Natural killer cell (primary cell): ENCODE data around the gene MGMT. TPM values are rescaled to one million over a fixed set of nuclear protein-coding genes. Genes with fewer than 3 reads are reported as not detected.
A peak's percentile ranks its signal among the peaks of the same experiment; 100 is the strongest.

Source experiments
- ATAC-seq, 3 donors: fragments of 150-1000 bp in 2 of 3; fragments of 200-7000 bp in 1 of 3; cut with Tn5 transposase; 1 replicate in 1 of 3; 2 replicates in 2 of 3; pipeline ENCODE4 v1.10.0; 2021; ENCODE audit warnings: mild to moderate bottlenecking in 2 of 3, moderate library complexity in 2 of 3
- DNase-seq, 2 donors: peaks; one replicate each; pipeline versions ENCODE4 v3.0.0 to v3.0.0-alpha.2; 2013 to 2021; ENCODE audit warnings: mixed read lengths in 1 of 2
- H3K27ac ChIP-seq: one replicate; pipeline ENCODE4 v1.5.1; 2013; ENCODE audit warnings: mild to moderate bottlenecking, low read length
- H3K27me3 ChIP-seq: one replicate; pipeline ENCODE4 v1.6.1; 2013; ENCODE audit warnings: low read length; ENCODE audit not compliant: control insufficient read depth, insufficient read depth
- H3K36me3 ChIP-seq: one replicate; pipeline ENCODE4 v1.6.1; 2013; ENCODE audit warnings: low read length; ENCODE audit not compliant: control insufficient read depth, insufficient read depth
- H3K4me1 ChIP-seq: one replicate; pipeline ENCODE4 v1.6.1; 2013; ENCODE audit warnings: low read length; ENCODE audit not compliant: control insufficient read depth, insufficient read depth
- H3K4me3 ChIP-seq: one replicate; pipeline ENCODE4 v1.5.1; 2013; ENCODE audit warnings: low read length
- H3K9me3 ChIP-seq: one replicate; pipeline ENCODE4 v1.6.1; 2013; ENCODE audit warnings: low read length; ENCODE audit not compliant: control insufficient read depth, insufficient read depth
- H3K27ac Mint-ChIP-seq, 2 donors: one replicate each; pipeline ENCODE4 v1.8.0; 2022; ENCODE audit warnings: mild to moderate bottlenecking in 2 of 2, mixed read lengths in 2 of 2, moderate library complexity in 1 of 2
- H3K27me3 Mint-ChIP-seq, 2 donors: one replicate each; pipeline ENCODE4 v1.8.0; 2022; ENCODE audit warnings: low read depth in 2 of 2, mixed read lengths in 2 of 2
- H3K36me3 Mint-ChIP-seq: one replicate; pipeline ENCODE4 v1.8.0; 2022; ENCODE audit warnings: mixed read lengths
- H3K4me1 Mint-ChIP-seq, 2 donors: one replicate each; pipeline ENCODE4 v1.8.0; 2022; ENCODE audit warnings: mixed read lengths in 2 of 2
- H3K4me3 Mint-ChIP-seq: one replicate; pipeline ENCODE4 v1.8.0; 2022; ENCODE audit warnings: mild to moderate bottlenecking, moderate library complexity, mixed read lengths
- H3K9me3 Mint-ChIP-seq, 2 donors: one replicate each; pipeline ENCODE4 v1.8.0; 2022; ENCODE audit warnings: mixed read lengths in 2 of 2
- CTCF ChIP-seq: fragments of 200-600 bp; IDR thresholded peaks from one replicate; pipeline ENCODE4 v1.8.0; 2022; ENCODE audit warnings: antibody characterized with exemption
- WGBS: methylation state at CpG from one replicate; pipeline ENCODE4 v1.1.7; 2013; ENCODE audit warnings: missing lambda C conversion rate; ENCODE audit not compliant: insufficient coverage; 5-methylcytosine and 5-hydroxymethylcytosine counted together
- intact Hi-C: fragments of 100-400 bp; cut with micrococcal nuclease; formaldehyde crosslinking; loops from one replicate; pipeline ENCODE4 v1.14.2; 2022
- total RNA-seq, 4 donors: library from RNA; stranded (reverse); fragments of 120-200 nt in 1 of 4; gene quantifications; one replicate each; pipeline versions ENCODE4 v1.2.3 to v1.2.4, GENCODE V29; 2013 to 2022

The MGMT gene
- total RNA-seq, 3 donors from 2014 or later (not counting 1 experiment from before 2014, with no cell fraction given): 16.5 to 19.7 (median 18.8) TPM

GRCh38 chr10:129653861-129654260, 186.8 kb downstream of the MGMT start:
- no peak for TF ChIP-seq CTCF
- Histone ChIP-seq H3K9me3 (no peaks in the 10 kb centered on the region), H3K4me1 (peaks cover 5% of the 10 kb centered on the region), H3K27me3 (no peaks in the 10 kb centered on the region), H3K27ac (no peak overlapping the region), H3K36me3 (no peaks in the 10 kb centered on the region), H3K4me3 (no peak overlapping the region)
- no peaks in the 10 kb centered on the region for H3K9me3 Mint-ChIP-seq
- H3K27me3 Mint-ChIP-seq: no peaks in the 10 kb centered on the region
- 94% methylated on average over 11 of the region's 11 CpGs for WGBS
- intact Hi-C loops: loop anchor here (5.0 kb wide), 1 partner anchor 42 kb away; no protein-coding TSS in a partner anchor
- peaks cover 5 to 13% of the 10 kb centered on the region in 2 donors for H3K4me1 Mint-ChIP-seq
- H3K27ac Mint-ChIP-seq: no peak overlapping the region
- DNase-seq: no peak
- no peaks in the 10 kb centered on the region for H3K36me3 Mint-ChIP-seq
- ATAC-seq: no peak
- H3K4me3 Mint-ChIP-seq: no peak overlapping the region

GRCh38 chr10:129654461-129654860, 187.4 kb downstream of the MGMT start:
- Histone ChIP-seq H3K27ac (no peak overlapping the region), H3K4me1 (peaks cover 5% of the 10 kb centered on the region), H3K36me3 (no peaks in the 10 kb centered on the region), H3K4me3 (no peak overlapping the region), H3K27me3 (no peaks in the 10 kb centered on the region), H3K9me3 (no peaks in the 10 kb centered on the region)
- H3K27ac Mint-ChIP-seq: no peak overlapping the region
- DNase-seq (no peak), ATAC-seq (no peak)
- 98% methylated on average over 4 of the region's 7 CpGs for WGBS
- no peaks in the 10 kb centered on the region for H3K9me3 Mint-ChIP-seq
- no peaks in the 10 kb centered on the region for H3K36me3 Mint-ChIP-seq
- TF ChIP-seq CTCF: no peak
- intact Hi-C loops: loop anchor here (5.0 kb wide), 1 partner anchor 42 kb away; no protein-coding TSS in a partner anchor
- H3K4me1 Mint-ChIP-seq: peaks cover 5 to 13% of the 10 kb centered on the region in 2 donors
- H3K4me3 Mint-ChIP-seq: no peak overlapping the region
- H3K27me3 Mint-ChIP-seq: no peaks in the 10 kb centered on the region

- H3K27me3 Mint-ChIP-seq: no peaks in the 10 kb centered on the region
- no peaks in the 10 kb centered on the region for H3K9me3 Mint-ChIP-seq
- H3K4me3 Mint-ChIP-seq: no peak overlapping the region
- Histone ChIP-seq H3K4me1 (peaks cover 5% of the 10 kb centered on the region), H3K27me3 (no peaks in the 10 kb centered on the region), H3K4me3 (no peak overlapping the region), H3K27ac (no peak overlapping the region), H3K36me3 (no peaks in the 10 kb centered on the region), H3K9me3 (no peaks in the 10 kb centered on the region)
- peaks cover 9 to 17% of the 10 kb centered on the region in 2 donors for H3K4me1 Mint-ChIP-seq
- 58% methylated on average over 22 of the region's 22 CpGs for WGBS
- H3K27ac Mint-ChIP-seq: no peak overlapping the region
- TF ChIP-seq CTCF: no peak
- DNase-seq (no peak), ATAC-seq (peak in 1 of 3 donors; percentile 38)
- intact Hi-C loops: no loop called here
- no peaks in the 10 kb centered on the region for H3K36me3 Mint-ChIP-seq
These were observed 188.1 kb downstream of the MGMT start for GRCh38 chr10:129655007-129655678.

GRCh38 chr10:129655679-129656031, 188.6 kb downstream of the MGMT start:
- WGBS: 96% methylated on average over 8 of the region's 8 CpGs
- no peaks in the 10 kb centered on the region for H3K9me3 ChIP-seq
- H3K4me1 ChIP-seq: peaks cover 5% of the 10 kb centered on the region
- TF ChIP-seq CTCF: no peak
- Mint-ChIP-seq H3K27ac (no peak overlapping the region), H3K36me3 (no peaks in the 10 kb centered on the region), H3K4me3 (no peak overlapping the region), H3K4me1 (peaks cover 10 to 19% of the 10 kb centered on the region in 2 donors), H3K9me3 (no peaks in the 10 kb centered on the region), H3K27me3 (no peaks in the 10 kb centered on the region)
- DNase-seq (no peak), ATAC-seq (no peak)
- H3K27me3 ChIP-seq: no peaks in the 10 kb centered on the region
- H3K27ac ChIP-seq: no peak overlapping the region
- intact Hi-C loops: no loop called here
- H3K36me3 ChIP-seq: no peaks in the 10 kb centered on the region
- H3K4me3 ChIP-seq: no peak overlapping the region
